Upper lobe of right lung (tissue), 1 donor: Measurements from ENCODE around the gene TTLL11. TPM values are rescaled to one million over a fixed set of nuclear protein-coding genes. Genes with fewer than 3 reads are reported as not detected.

Experiments used
- ATAC-seq: fragments of 200-7000 bp; cut with Tn5 transposase; one replicate; pipeline ENCODE4 v1.9.1; 2020; ENCODE audit warnings: mild to moderate bottlenecking, moderate library complexity
- DNase-seq: peaks from one replicate; pipeline ENCODE4 v3.0.0-alpha.2; 2020
- H3K27ac ChIP-seq: fragments of 200-600 bp; one replicate; pipeline ENCODE4 v1.8.0; 2022
- H3K27me3 ChIP-seq: fragments of 200-600 bp; one replicate; pipeline ENCODE4 v1.8.0; 2022; ENCODE audit warnings: mild to moderate bottlenecking
- H3K36me3 ChIP-seq: fragments of 200-600 bp; one replicate; pipeline ENCODE4 v1.8.0; 2022
- H3K4me1 ChIP-seq: fragments of 200-600 bp; one replicate; pipeline ENCODE4 v1.8.0; 2022
- H3K4me3 ChIP-seq: fragments of 200-600 bp; one replicate; pipeline ENCODE4 v1.8.0; 2022; ENCODE audit warnings: mild to moderate bottlenecking
- H3K9me3 ChIP-seq: fragments of 200-600 bp; one replicate; pipeline ENCODE4 v1.8.0; 2022
- intact Hi-C: fragments of 100-400 bp; cut with DNase I; formaldehyde crosslinking; loops from one replicate; pipeline ENCODE4 v1.11.0; 2022
- total RNA-seq: library from RNA; stranded (reverse); fragmentation: NEBNext Ultra II Directional; extraction: Animal tissue kit (Norgen Biotek cat#: 25700); gene quantifications from one replicate; pipeline ENCODE4 v1.2.1, GENCODE V29; 2021
- TF ChIP-seq, protein P1 (sequence below): fragments of 200-600 bp; IDR thresholded peaks from one replicate; pipeline ENCODE4 v1.8.0; 2022; ENCODE audit warnings: antibody characterized with exemption
- donor health status: DM: no; HTN: yes; CAD: no; lungs with severe emphysema.

TTLL11 gene
- total RNA-seq, 1 donor from 2014 or later: 10.7 TPM

DNA sequence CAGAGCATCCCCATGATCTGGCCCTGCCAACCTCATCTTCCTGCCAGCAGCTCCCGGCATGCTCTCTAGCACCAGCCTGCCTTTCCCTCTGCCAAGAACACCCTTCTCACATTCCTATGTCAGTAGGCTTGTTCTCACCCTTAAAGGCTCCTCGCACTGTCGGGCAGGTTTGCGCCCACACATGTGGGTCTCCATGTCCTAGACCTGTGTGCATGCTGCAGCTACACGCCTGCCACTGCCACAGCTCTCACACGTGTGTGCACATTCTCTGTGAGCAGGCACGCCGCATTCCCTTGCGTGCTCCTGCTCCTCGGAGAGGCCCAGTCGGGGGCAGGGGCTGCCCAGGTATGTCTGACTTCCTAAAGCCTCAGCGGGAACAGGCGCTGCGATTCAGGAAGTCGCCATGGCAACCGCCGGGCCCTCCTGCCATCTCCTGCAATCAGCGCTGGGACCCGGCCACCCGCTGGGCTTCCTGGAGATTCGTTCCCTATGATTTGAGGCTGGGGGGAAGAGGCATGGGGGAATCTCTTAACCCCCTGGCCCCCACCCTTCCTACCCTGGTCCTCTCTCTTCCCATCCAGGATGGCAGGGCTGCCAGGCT lies 38.4 kb upstream of the TTLL11 start:
- no peaks in the 10 kb centered on the region for H3K36me3 ChIP-seq
- TF ChIP-seq, protein P1, sequence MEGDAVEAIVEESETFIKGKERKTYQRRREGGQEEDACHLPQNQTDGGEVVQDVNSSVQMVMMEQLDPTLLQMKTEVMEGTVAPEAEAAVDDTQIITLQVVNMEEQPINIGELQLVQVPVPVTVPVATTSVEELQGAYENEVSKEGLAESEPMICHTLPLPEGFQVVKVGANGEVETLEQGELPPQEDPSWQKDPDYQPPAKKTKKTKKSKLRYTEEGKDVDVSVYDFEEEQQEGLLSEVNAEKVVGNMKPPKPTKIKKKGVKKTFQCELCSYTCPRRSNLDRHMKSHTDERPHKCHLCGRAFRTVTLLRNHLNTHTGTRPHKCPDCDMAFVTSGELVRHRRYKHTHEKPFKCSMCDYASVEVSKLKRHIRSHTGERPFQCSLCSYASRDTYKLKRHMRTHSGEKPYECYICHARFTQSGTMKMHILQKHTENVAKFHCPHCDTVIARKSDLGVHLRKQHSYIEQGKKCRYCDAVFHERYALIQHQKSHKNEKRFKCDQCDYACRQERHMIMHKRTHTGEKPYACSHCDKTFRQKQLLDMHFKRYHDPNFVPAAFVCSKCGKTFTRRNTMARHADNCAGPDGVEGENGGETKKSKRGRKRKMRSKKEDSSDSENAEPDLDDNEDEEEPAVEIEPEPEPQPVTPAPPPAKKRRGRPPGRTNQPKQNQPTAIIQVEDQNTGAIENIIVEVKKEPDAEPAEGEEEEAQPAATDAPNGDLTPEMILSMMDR: no peak
- H3K27me3 ChIP-seq: peaks cover 10% of the 10 kb centered on the region
- intact Hi-C loops: no loop called here
- ATAC-seq: peak; percentile 20
- no peaks in the 10 kb centered on the region for H3K9me3 ChIP-seq
- H3K27ac ChIP-seq: no peak overlapping the region
- peak; percentile 42 for DNase-seq
- peaks cover 6% of the 10 kb centered on the region for H3K4me1 ChIP-seq
- H3K4me3 ChIP-seq: no peak overlapping the region

DNA sequence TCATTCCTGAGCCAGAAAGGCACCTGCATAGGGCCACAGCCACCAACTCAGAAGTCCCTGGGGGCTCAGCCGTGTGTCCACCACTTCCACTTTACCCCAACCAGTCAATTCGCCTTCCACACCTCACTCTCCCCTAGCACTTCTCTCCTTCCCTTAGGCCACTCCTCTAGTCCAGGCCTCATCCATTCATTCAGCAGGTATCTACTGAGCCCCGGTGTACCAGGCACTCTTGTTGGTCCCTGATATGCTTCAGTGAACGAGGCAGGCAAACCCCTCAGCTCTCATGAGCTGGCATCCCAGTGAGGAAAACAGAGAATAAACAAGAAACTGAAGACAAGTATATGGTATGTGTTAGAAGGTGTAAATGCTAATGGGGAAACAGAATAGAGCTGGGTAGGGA lies 37.7 kb upstream of the TTLL11 start:
- H3K36me3 ChIP-seq: no peaks in the 10 kb centered on the region
- DNase-seq: peak; percentile 16
- TF ChIP-seq, protein P1: no peak
- no peak overlapping the region for H3K4me3 ChIP-seq
- no peaks in the 10 kb centered on the region for H3K9me3 ChIP-seq
- intact Hi-C loops: no loop called here
- peaks cover 13% of the 10 kb centered on the region for H3K4me1 ChIP-seq
- H3K27ac ChIP-seq: no peak overlapping the region
- ATAC-seq: no peak
- H3K27me3 ChIP-seq: peaks cover 16% of the 10 kb centered on the region

DNA sequence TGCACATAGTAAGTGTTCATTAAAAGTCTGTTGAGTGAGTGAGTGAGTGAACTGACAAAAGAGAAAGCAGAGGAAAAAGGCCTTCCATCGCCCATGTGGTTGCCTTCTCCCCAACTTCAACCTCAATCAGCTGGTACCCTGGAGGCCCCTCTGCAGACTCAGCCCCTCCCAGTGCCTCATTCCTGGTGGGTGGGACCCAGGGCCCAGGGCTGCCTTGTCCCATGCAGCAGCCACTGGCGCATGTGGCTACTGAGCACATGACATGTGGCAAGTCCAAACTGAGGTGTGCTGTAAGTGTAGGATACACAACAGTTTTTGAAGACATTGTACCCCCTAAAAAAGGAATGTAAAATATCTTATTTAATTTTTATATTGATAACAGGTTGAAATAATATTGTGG lies 36.9 kb upstream of the TTLL11 start:
- Histone ChIP-seq H3K4me3 (no peak overlapping the region), H3K9me3 (no peaks in the 10 kb centered on the region), H3K27me3 (peaks cover 22% of the 10 kb centered on the region), H3K27ac (no peak overlapping the region), H3K4me1 (peaks cover 19% of the 10 kb centered on the region), H3K36me3 (no peaks in the 10 kb centered on the region)
- ATAC-seq: no peak
- TF ChIP-seq, protein P1: no peak
- DNase-seq: peak; percentile 44
- intact Hi-C loops: no loop called here

DNA sequence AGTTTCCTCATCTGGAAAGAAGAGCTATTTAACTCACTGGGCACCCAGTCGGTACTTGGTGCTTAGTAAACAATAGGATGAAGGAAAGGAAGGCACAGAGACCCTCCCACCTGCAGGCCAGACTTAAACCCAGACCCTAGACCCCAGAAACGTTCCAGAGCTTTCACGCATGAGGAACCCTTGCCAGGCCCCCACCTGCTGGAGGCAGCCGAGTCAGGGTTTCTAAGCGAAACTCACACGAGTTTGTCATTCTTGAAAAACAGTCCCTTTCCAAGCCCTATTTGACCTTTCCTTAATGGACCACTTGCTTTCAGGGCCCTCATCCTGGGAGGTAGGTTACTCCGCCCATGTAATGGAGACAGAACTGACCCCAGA lies 35.8 kb upstream of the TTLL11 start:
- no peak overlapping the region for H3K4me3 ChIP-seq
- no peak for DNase-seq
- peaks cover 22% of the 10 kb centered on the region for H3K27me3 ChIP-seq
- TF ChIP-seq, protein P1: no peak
- ATAC-seq: no peak
- H3K9me3 ChIP-seq: no peaks in the 10 kb centered on the region
- intact Hi-C loops: no loop called here
- H3K36me3 ChIP-seq: no peaks in the 10 kb centered on the region
- no peak overlapping the region for H3K27ac ChIP-seq
- H3K4me1 ChIP-seq: peaks cover 19% of the 10 kb centered on the region

DNA sequence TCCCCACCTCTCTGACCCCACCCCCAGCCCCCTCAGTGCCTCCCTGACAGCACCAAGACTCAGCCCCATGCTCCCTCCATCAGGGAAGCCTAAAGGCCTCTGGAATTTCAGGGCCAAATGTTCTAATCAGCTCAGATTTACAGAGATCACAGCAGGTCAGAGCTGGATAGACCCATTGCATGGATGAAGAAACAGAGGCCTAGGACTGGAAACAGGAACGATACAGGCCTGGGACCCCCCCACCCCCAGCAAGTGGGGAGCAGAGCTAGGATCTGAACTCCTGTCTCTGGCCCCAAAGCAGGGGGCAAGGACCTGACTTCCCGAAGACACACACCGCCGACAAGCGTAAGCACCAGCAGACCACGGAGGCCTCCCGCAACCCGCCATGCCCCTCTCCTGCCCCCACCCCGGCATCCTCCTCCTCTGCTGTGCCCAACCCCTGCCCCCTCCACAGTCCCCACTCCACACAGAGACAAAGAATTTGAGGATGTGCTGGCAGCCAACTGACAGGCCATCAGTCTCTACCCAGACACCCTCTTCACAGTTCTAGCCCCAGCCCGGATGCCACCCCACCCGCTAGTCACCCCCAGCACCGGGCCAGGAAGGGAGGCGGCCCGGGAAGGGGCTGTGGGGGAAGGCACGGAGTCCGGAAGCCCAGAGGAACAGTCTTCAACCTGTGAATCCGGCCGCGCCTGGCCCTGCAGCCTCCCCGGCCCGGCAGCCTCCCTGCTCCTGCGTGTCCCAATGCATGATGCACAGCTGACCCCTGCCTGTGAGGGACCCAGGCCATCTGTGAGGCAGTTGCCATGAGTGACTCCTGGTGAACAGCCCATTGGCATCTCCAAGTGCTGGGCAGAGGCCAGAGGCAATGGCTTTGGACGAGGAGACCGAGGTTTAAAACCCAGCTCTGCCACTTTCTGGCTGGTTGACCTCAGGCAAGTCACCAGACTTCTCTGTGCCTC lies 35.2 kb upstream of the TTLL11 start:
- intact Hi-C loops: no loop called here
- peak; percentile 41 for ATAC-seq
- DNase-seq: no peak

More for the DNA sequence above, 35.2 kb upstream of the TTLL11 start:
- H3K9me3 ChIP-seq: no peaks in the 10 kb centered on the region
- H3K4me3 ChIP-seq: no peak overlapping the region
- H3K36me3 ChIP-seq: no peaks in the 10 kb centered on the region
- TF ChIP-seq, protein P1: no peak
- peaks cover 19% of the 10 kb centered on the region for H3K4me1 ChIP-seq
- H3K27ac ChIP-seq: no peak overlapping the region
- H3K27me3 ChIP-seq: peaks cover 22% of the 10 kb centered on the region
